Panc1 (cell line): ENCODE data around the gene NDUFB2. TPM values are rescaled to one million over a fixed set of nuclear protein-coding genes. Genes with fewer than 3 reads are reported as not detected.

ENCODE experiments used
- ATAC-seq: fragments of 200-7000 bp; cut with Tn5 transposase; 2 replicates; pipeline ENCODE4 v1.9.1; 2020; ENCODE audit warnings: mild to moderate bottlenecking, moderate library complexity
- BruUV-seq: library from RNA; stranded (reverse); fragments of 400-500 nt; replicated peaks from 2 replicates; lab custom pipeline; 2021; lab: Mats Ljungman, UMichigan
- CTCF ChIA-PET: fragments of 300-600 bp; sonication (Branson Sonifier 250); formaldehyde crosslinking; loops from one replicate; lab custom pipeline; 2022; ENCODE audit warnings: antibody characterized with exemption; lab: Charles Lee
- POLR2A ChIA-PET: fragments of 300-600 bp; sonication (Branson Sonifier 250); formaldehyde crosslinking; loops from one replicate; lab custom pipeline; 2022; ENCODE audit warnings: antibody characterized with exemption; lab: Charles Lee
- DNase-seq: peaks from one replicate; pipeline ENCODE4 v3.0.0-alpha.2; 2010; ENCODE audit warnings: low read depth, low spot score
- H3K27ac ChIP-seq: 2 replicates; pipeline ENCODE4 v1.5.1; 2011; ENCODE audit warnings: mild to moderate bottlenecking, low read length, inconsistent platforms
- H3K27me3 ChIP-seq: fragments of 200-500 bp; sonication (Bioruptor generic); 2 replicates; pipeline ENCODE4 v1.6.0; 2014; ENCODE audit warnings: low read length, inconsistent platforms; ENCODE audit not compliant: control insufficient read depth, insufficient read depth
- H3K36me3 ChIP-seq: fragments of 200-500 bp; sonication (Bioruptor generic); 2 replicates; pipeline ENCODE4 v1.5.1; 2014; ENCODE audit warnings: inconsistent platforms, mild to moderate bottlenecking, low read length, moderate library complexity; ENCODE audit not compliant: control insufficient read depth, insufficient read depth
- H3K4me1 ChIP-seq: 2 replicates; pipeline ENCODE4 v1.5.1; 2011; ENCODE audit warnings: inconsistent platforms, mild to moderate bottlenecking, low read length, moderate library complexity; ENCODE audit not compliant: control insufficient read depth, insufficient read depth
- H3K4me3 ChIP-seq, 2 experiments: 2 replicates each; pipeline ENCODE4 v1.5.1; 2011 to 2012; ENCODE audit warnings: low read depth in 2 of 2, low read length in 2 of 2, mild to moderate bottlenecking in 2 of 2, inconsistent platforms in 1 of 2, moderate library complexity in 1 of 2
- H3K9me3 ChIP-seq: fragments of 200-500 bp; sonication (Bioruptor generic); 2 replicates; pipeline ENCODE4 v1.5.1; 2014; ENCODE audit warnings: low read depth, mild to moderate bottlenecking, inconsistent platforms, low read length, moderate library complexity; ENCODE audit not compliant: control insufficient read depth, insufficient read depth
- CTCF ChIP-seq: fragments of 450-650 bp; IDR thresholded peaks from 2 replicates; pipeline ENCODE4 v1.5.1; 2017; ENCODE audit warnings: mild to moderate bottlenecking
- POLR2AphosphoS5 ChIP-seq: IDR thresholded peaks from 2 replicates; pipeline ENCODE4 v1.6.1; 2012; ENCODE audit warnings: mild to moderate bottlenecking, low read depth, low read length, moderate library complexity
- REST ChIP-seq, 2 experiments: IDR thresholded peaks; 2 replicates each; pipeline ENCODE4 v1.6.1; 2011 to 2012; ENCODE audit warnings: low read depth in 2 of 2, control low read depth in 1 of 2, low read length in 1 of 2, mild to moderate bottlenecking in 1 of 2, moderate library complexity in 1 of 2; ENCODE audit not compliant: insufficient read depth in 1 of 2
- SIN3A ChIP-seq: IDR thresholded peaks from 2 replicates; pipeline ENCODE4 v1.6.1; 2012; ENCODE audit warnings: low read depth, mild to moderate bottlenecking, low read length, moderate library complexity, borderline replicate concordance; ENCODE audit not compliant: insufficient read depth
- TCF7L2 ChIP-seq: IDR thresholded peaks from 2 replicates; pipeline ENCODE4 v1.6.1; 2011; ENCODE audit warnings: mild to moderate bottlenecking, low read depth, low read length, inconsistent platforms
- in situ Hi-C: cut with HindIII; loops from 2 replicates; pipeline ENCODE4 v1.10.0; 2016; ENCODE audit warnings: low sequenced_read_pairs, low pct_unique_long_range_greater_than_20kb
- intact Hi-C: fragments of 100-400 bp; cut with micrococcal nuclease; formaldehyde crosslinking; loops from one replicate; pipeline ENCODE4 v1.10.0; 2022; ENCODE audit not compliant: unreplicated experiment
- total RNA-seq: library from RNA; stranded (reverse); gene quantifications from one replicate; pipeline ENCODE4 v1.2.1, GENCODE V29; 2021; ENCODE audit not compliant: unreplicated experiment

NDUFB2 gene
- total RNA-seq, 1 experiment from 2014 or later: 246 TPM

GRCh38 chr7:140722254-140722653 lies 25.7 kb downstream of the NDUFB2 start:
- POLR2A ChIA-PET: no interaction called here

GRCh38 chr7:140723006-140723405 lies 26.5 kb downstream of the NDUFB2 start:
- CTCF ChIA-PET: no interaction called here
- Histone ChIP-seq H3K27ac (no peak overlapping the region), H3K27me3 (no peaks in the 10 kb centered on the region), H3K4me3 (no peak overlapping the region), H3K9me3 (no peaks in the 10 kb centered on the region), H3K4me1 (no peaks in the 10 kb centered on the region), H3K36me3 (peaks cover 2% of the 10 kb centered on the region)
- DNase-seq: no peak
- intact Hi-C loops: no loop called here
- ATAC-seq: no peak
- POLR2A ChIA-PET: interaction anchor here (0.5 kb wide), 1 partner anchor 190 kb away, joined by 14 read pairs; no protein-coding TSS in a partner anchor
- TF ChIP-seq REST (IDR thresholded peaks at IDR 0.05; ENCODE audit: insufficient read depth in 1 of 2, low read depth in 2 of 2, low read length in 1 of 2) (no peak), TCF7L2 (no peak), CTCF (no peak)
- no TSS peak for BruUV-seq
- in situ Hi-C loops: no loop called here

More at GRCh38 chr7:140722254-140722653, 25.7 kb downstream of the NDUFB2 start:
- intact Hi-C loops (no loop called here), in situ Hi-C loops (no loop called here)
- TF ChIP-seq POLR2AphosphoS5: no peak
- no peak for TF ChIP-seq CTCF
- TF ChIP-seq SIN3A: no peak
- TF ChIP-seq TCF7L2: no peak
- TF ChIP-seq REST (IDR thresholded peaks at IDR 0.05; ENCODE audit: insufficient read depth in 1 of 2, low read depth in 2 of 2, low read length in 1 of 2): no peak
- H3K27me3 ChIP-seq: no peaks in the 10 kb centered on the region
- BruUV-seq: no TSS peak
- CTCF ChIA-PET: no interaction called here
- no peak overlapping the region for H3K27ac ChIP-seq
- H3K4me3 ChIP-seq: no peak overlapping the region
- H3K4me1 ChIP-seq: no peaks in the 10 kb centered on the region
- peaks cover 2% of the 10 kb centered on the region for H3K36me3 ChIP-seq
- DNase-seq (no peak), ATAC-seq (no peak)
- H3K9me3 ChIP-seq: no peaks in the 10 kb centered on the region
